Lower leg skin (tissue), 3 donors: ENCODE measurements around the gene SLFNL1.

Source experiments
- POLR2A ChIP-seq, 2 donors: fragments of 450-650 bp; IDR thresholded peaks; one replicate each; pipeline ENCODE4 v1.6.1; 2016 to 2017; ENCODE audit warnings: antibody characterized with exemption in 2 of 2, mild to moderate bottlenecking in 1 of 2, moderate library complexity in 1 of 2
- TF ChIP-seq, protein P1 (sequence below), 3 donors: fragments of 450-650 bp; IDR thresholded peaks; one replicate each; pipeline ENCODE4 v1.5.1; 2016; ENCODE audit warnings: antibody characterized with exemption in 3 of 3, mild to moderate bottlenecking in 3 of 3, moderate library complexity in 2 of 3

DNA sequence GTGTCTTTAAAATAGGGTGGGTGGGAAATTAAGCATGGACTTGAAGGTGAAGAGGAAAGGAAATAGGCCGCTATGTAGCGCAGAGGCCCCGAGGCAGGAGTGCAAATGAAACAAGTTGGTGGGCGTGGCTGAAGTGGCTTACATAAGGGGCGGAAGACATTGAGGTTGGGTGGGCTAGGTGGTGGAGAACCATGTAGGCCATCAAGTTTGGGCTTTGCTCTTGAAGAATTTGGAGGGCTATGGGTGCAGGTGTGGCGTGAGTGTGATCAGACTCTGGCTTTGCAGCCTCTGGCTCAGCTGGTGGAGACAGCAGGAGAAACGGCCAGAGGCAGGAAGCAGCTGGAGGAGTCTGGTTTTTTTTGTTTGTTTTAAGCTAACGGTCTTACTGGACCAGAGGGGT is 6.7 kb downstream of the SLFNL1 start:
- TF ChIP-seq, protein P1, sequence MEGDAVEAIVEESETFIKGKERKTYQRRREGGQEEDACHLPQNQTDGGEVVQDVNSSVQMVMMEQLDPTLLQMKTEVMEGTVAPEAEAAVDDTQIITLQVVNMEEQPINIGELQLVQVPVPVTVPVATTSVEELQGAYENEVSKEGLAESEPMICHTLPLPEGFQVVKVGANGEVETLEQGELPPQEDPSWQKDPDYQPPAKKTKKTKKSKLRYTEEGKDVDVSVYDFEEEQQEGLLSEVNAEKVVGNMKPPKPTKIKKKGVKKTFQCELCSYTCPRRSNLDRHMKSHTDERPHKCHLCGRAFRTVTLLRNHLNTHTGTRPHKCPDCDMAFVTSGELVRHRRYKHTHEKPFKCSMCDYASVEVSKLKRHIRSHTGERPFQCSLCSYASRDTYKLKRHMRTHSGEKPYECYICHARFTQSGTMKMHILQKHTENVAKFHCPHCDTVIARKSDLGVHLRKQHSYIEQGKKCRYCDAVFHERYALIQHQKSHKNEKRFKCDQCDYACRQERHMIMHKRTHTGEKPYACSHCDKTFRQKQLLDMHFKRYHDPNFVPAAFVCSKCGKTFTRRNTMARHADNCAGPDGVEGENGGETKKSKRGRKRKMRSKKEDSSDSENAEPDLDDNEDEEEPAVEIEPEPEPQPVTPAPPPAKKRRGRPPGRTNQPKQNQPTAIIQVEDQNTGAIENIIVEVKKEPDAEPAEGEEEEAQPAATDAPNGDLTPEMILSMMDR (IDR thresholded peaks at IDR 0.05): no peak
- TF ChIP-seq POLR2A (IDR thresholded peaks at IDR 0.05): no peak
